Measurements from ENCODE around the gene GPRC5A.

DNA sequence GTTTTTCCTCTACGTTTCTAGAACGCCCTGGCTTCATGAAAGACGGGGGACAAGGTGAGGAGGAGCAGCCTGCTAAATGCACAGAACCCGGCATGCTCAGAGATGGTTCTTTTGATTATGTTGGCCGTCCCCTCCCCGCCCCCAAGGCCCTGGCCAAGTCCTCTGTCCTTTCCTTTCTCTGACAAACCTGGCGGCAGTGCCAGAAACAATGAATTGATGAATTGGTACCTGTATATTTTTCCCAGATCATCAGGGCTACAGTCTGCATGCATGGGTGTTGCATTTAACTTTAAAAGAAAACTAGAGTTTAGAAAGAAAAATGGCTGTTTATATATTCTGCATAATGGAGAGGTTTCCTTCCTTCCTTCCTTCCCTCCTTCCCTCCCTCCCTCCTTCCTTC lies 31.6 kb downstream of the GPRC5A start:
- TF ChIP-seq IKZF1 (conservative IDR thresholded peaks at IDR 0.05), result no peak
- TF ChIP-seq, protein P1, sequence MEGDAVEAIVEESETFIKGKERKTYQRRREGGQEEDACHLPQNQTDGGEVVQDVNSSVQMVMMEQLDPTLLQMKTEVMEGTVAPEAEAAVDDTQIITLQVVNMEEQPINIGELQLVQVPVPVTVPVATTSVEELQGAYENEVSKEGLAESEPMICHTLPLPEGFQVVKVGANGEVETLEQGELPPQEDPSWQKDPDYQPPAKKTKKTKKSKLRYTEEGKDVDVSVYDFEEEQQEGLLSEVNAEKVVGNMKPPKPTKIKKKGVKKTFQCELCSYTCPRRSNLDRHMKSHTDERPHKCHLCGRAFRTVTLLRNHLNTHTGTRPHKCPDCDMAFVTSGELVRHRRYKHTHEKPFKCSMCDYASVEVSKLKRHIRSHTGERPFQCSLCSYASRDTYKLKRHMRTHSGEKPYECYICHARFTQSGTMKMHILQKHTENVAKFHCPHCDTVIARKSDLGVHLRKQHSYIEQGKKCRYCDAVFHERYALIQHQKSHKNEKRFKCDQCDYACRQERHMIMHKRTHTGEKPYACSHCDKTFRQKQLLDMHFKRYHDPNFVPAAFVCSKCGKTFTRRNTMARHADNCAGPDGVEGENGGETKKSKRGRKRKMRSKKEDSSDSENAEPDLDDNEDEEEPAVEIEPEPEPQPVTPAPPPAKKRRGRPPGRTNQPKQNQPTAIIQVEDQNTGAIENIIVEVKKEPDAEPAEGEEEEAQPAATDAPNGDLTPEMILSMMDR (IDR thresholded peaks at IDR 0.05 in 2 of 3, conservative IDR thresholded peaks at IDR 0.05 in 1 of 3; ENCODE audit: control insufficient read depth in 2 of 3, extremely low read depth in 1 of 3, insufficient read depth in 1 of 3, low read depth in 3 of 3, low read length in 3 of 3), result no peak
- no peak for TF ChIP-seq BRCA1 (IDR thresholded peaks at IDR 0.05; ENCODE audit: low read depth, low read length)
- TF ChIP-seq SUPT20H (IDR thresholded peaks at IDR 0.05; ENCODE audit: borderline replicate concordance, control insufficient read depth, low read depth, low read length), result no peak
- no peak for TF ChIP-seq HDAC2 (IDR thresholded peaks at IDR 0.05)
- TF ChIP-seq GABPA (IDR thresholded peaks at IDR 0.05; ENCODE audit: low read depth), result no peak
- TF ChIP-seq USF2 (IDR thresholded peaks at IDR 0.05; ENCODE audit: borderline replicate concordance, low read depth, low read length), result no peak
- no peak for TF ChIP-seq PAX5 (IDR thresholded peaks at IDR 0.05; ENCODE audit: borderline replicate concordance, low read depth, low read length)
- no peak for TF ChIP-seq EP300 (IDR thresholded peaks at IDR 0.05; ENCODE audit: borderline replicate concordance in 1 of 2, control insufficient read depth in 1 of 2, low read depth in 2 of 2, low read length in 2 of 2)

Data from GM12878 (cell line).